HG02852 (cell line): ENCODE measurements around the gene RNF150.
"Not testable (repeated sequence)": the region's sequence is repeated elsewhere in the genome, so short reads cannot be mapped to it uniquely, and the experiment has no call there.

Source experiments
- ATAC-seq: cut with Tn5 transposase; IDR thresholded peaks from one replicate; pipeline ENCODE4 v1.9.1; 2021; ENCODE audit warnings: mild to moderate bottlenecking, moderate library complexity; ENCODE audit not compliant: unreplicated experiment

The RNF150 gene

DNA sequence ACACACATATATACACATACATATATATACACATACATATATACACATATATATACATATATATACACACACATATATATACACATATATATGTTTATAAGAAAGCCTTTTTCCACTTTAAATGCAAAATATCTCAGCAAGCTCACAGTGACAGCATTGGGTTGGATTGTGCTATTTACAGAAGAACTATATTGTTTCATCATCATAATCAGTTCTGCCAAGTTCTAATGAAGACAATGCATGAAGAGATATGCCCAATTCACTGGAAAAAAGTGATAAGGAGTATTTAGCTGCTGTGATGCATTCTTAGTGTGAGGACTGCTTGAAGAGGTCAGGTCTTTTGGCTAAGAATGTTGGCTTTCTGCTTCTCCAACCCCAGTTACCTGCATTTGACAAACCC is 54.4 kb downstream of the RNF150 start:
- ATAC-seq: no peak

DNA sequence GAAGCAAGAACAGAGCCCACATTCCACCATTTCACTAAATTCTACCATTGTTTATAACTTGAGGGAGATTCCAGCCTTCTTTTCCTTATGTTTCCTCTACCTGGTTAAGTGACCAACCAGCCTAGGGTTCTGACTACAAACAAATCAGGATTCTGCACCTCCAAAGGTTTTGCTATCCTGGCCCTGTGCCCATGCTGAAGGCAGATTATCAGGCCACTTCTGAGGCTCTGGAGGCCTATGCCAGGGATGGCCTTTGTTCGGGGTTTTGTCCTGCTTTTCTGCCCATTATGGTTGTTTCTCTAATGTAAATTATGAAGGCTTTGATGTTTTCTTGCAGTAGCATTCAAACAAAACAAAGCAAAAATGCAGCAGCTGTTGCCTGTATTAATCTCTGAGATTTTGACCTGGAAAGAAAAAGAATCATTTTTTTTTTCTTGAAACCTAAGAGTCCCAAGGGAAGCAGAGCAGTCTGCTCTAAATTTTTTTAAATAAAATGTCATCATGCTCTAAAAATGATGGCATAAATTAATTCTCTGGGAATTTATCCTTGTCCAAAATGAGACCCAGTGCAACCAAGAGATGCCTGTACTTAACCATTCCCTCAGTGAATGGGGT is 55.6 kb downstream of the RNF150 start:
- ATAC-seq: no peak

DNA sequence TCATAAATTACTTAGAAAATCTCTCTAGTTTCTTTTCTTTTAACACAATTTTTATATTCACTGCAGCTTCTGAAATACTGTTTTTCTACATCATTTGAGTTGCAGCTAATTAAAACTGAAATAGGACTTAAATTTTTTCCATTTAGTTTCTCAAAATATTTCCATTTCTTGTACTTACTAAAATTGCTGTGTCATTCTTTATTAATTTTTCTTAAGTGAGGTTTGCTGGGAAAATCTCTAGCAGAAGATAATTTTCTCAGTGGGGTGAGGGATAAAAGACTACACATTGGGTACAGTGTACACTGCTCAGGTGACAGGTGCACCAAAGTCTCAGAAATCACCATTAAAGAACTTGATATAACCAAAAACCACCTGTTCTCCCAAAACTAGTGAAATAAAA is 57.7 kb downstream of the RNF150 start:
- no peak for ATAC-seq

DNA sequence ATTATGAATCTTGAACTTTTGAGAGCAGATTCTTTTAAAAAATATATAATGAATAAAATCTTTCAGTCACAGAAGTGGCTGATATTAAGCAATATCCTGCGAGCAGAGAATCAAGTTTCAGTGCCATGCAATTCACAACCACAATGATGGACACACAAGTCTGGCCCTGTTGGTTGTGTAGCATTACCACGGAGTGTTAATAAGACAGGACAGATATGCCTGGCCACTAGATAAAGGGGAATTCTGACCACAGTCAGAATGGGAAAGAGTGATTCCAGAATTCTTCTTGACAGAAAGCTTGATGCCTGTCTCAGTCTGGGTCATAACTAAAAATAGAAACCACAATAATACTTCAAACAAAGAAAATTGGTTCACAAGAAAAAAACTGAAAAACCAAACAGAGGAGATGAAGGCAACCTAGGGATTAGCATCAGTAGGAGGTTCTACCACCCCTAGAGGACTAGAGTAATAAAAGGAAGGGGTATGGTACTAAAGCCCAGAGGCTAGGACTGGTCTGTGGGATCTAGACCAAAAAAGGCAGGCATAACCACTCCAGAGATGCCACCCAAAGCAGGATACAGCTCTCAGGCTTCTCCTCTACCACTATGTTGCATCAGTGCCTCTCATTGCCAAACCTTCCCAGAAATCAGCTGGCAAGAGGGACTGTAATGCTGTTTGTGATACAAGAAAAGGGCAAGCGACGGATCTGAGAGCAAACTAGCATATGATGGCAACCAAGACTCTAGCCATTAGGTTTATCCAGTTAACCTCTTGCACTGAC is 59.0 kb downstream of the RNF150 start:
- no peak for ATAC-seq

DNA sequence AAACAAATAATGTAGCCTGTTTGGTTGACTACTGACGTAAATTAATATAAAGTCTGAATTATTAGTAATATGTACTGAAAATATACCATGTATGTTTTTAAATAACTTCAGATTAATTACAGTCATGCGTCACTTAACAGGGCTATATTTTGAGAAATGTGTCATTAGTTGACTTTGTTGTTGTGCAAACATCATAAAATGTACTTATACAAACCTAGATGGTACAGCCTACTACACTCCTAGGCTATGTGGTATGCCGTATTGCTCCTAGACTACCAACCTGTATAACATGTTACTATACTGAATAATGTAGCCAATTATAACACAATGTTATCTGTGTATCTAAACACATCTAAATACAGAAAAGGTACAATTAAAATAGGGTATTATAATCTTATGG is 66.6 kb downstream of the RNF150 start:
- ATAC-seq: no peak

DNA sequence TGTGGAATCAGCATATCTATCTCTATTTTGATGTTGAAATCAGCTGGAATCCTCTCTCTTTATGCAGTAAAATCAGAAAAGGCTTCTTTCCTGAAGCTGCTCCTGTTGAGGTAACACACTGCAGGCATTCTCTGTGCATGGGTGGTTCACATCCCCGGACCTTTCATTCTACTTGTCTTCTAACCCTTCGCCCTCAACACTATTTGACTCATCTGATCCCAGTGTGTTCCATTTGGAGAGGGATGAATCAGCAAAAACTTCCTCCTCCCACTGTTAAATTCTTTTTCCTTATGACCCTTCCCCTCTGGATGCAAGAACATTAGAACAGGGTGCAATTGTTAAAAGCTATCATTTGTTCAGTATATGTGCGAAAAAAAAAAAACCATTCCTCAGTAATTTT is 67.4 kb downstream of the RNF150 start:
- no peak for ATAC-seq

DNA sequence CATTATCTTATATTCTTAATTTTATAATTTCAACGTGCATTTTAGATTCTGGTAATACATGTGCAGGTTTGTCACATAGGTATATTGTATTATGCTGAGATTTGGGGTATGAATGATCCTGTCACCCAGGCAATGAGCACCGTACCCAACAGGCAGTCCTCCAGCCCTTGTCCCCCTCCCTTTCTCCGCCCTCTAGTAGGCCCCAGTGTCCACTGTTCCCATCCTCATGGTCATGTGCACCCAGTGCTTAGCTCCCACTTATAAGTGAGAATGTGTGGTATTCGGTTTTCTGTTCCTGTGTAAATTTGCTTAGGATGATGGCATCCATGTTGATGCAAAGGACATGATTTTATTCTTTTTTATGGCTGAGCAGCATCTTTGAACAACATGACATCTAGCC is 70.6 kb downstream of the RNF150 start:
- ATAC-seq: no peak

DNA sequence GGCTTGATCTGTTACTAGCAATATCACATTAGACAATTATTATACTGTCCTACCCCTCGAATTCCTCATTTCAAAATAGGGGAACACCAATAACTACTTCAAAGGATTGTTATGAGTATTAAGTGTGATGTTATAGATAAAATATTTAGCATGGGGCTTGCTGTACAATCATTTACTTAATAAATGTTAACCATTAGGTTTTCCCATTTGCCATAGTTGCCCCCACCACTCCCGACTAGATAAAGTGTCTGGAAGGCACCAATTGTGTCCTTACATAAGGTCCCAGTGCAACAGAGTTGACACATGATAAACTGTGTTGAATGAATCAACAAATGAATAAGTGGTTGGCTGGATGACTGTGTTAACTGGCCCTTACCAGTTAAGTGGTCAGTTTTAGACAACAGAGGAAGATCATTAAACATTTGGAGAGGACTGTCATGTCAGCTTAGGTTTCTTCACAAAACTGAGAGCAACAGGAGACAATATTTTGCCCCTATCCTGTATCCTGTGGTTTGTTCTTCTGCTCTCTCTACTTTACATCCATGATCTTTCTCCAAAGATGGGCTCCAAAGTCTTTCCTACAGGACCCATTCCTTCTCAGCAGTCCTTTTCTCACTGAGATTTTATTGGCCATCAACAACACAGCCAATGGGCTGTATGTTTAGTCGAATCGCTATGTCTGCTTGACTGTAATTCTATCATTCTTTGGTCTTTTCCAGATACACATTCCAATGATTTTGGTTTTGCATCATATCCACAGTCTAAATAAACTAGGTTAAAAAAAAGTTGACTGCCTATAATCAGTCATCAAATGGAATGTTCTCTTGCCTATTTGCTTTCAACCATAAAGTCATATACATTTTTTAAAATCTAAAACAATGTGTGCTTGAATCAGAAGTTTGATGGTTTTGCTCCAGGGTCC is 74.4 kb downstream of the RNF150 start:
- no peak for ATAC-seq

DNA sequence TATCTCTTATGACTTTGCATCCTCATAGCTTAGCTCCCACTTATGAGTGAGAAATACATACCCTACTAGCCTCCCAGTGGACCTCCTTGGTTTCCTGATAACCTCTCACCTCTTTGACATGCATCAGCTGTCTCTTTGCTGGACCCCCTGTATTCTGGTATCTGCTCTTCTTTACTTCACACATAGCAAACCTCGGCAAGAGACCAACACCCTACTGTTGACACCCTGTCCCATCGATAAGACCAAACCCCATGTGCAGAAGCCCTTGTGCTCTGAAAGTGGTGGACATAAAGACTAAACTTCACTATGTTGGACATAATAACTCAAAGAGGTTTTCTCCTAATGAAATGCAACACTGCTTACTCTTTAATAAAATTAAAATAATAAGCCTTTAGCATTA is 75.7 kb downstream of the RNF150 start:
- no peak for ATAC-seq

DNA sequence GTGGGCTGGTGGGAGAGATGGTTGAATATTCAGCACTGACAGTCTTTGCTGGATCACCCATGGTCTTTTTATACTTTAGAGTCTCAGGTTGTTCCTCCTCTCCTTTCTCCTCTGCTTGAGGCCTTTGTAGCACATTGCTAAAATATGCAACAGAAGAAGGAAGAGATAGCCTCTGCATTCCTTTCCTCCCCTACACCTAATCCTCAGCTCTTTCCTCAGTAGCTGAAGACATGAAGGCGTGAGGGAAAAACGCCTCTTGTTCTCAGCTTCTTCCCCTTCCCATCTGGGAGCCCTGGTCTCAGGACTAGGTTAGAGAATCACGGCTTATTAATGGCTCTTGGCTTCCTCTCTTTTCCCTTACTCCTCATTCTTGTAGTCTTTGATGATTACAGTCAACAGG is 76.8 kb downstream of the RNF150 start:
- ATAC-seq: no peak

DNA sequence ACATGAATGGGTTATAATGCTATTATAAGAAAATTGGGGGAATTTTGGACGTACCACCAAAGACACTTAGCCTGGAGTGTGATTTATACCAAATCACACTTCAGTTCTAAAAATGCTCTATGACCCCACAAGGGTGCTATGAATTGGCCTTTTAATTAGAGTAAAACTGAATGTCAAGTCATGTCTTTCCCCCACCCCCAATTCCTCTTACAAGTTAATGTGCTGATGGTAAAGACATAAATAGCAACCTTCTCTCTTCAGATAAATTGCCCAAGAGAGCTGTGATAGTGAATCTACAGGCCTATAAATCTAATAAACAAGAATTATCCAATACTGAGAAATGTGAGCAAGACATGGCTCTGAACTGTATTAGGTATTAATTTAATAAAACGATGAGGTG is 78.8 kb downstream of the RNF150 start:
- ATAC-seq: no peak

DNA sequence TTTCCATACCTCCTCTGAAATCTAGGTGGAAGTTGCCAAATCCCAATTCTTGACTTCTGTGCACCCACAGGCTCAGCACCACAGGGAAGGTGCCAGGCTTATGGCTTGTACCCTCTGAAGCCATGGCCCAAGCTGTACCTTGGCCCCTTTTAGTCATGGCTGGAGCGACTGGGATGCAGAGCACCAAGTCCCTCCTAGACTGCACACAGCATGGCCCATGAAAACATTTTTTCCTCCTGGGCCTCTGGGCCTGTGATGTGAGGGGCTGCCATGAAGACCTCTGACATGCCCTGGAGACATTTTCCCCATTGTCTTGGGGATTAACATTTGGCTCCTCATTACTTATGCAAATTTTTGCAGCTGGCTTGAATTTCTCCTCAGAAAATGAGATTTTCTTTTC is 82.3 kb downstream of the RNF150 start:
- not testable (repeated sequence) for ATAC-seq

DNA sequence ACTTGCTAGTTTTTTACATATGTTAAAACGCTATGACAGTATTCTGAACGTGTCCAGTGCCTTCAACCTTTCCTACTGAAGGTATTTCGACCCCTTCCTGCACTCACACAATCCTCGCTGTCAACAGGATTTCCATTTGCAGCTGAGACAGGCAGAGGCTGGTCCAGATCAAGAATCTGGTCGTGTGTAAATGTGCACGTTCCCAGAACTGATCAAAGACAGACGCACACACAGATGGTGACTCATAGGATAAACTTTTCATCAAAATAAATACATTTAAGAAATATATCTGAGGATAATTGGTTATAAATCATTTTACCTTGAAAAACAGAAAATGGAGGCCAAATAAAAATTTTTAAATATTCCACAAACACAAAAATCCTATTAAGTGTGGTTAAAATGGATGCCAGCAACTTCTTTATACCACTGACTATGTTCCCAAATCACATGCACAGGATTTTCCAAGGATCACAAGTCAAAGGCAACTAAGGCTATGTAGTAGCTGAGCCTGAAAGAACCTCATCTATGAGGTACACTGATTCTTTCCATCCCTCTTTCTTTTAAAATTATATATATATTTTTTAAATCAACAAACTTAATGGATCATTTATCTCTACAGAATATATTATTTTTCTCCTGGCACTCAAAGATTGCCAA is 85.9 kb downstream of the RNF150 start:
- no peak for ATAC-seq

DNA sequence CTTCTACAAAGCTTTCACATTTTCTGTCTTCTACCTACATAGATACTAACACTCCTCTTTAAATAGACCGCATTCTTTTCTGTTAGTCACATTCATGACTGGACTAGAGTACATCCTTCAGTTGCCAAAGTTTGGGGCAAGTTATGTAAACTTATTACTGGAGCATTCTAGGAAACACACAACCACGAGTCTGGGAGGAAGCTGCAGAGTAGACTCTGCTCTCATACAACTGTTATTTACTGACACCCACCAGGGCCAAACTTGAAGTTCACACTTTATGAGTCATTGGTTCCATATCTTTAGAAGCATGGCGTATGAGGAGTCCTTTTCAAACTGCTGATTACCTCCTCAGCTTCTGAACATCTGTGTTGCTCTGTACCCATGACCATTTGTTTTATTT is 87.0 kb downstream of the RNF150 start:
- ATAC-seq: no peak

DNA sequence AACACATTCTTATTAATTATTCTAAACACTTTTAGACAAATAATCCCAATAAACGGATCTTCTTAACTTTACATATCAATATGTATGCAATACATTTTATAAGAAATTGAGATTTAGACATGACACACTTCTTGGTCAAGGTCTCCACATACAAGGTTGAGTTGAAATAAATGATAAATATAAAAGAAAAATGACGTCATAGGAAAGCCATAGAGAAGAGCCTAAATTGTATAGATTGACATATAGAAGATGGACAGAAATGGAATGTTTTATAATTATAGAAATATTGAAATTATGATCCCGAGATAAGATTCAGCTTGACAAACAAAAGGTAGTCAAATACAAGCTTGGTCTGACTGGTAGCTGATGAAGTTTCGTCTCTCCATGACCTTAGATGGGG is 87.4 kb downstream of the RNF150 start:
- ATAC-seq: no peak

DNA sequence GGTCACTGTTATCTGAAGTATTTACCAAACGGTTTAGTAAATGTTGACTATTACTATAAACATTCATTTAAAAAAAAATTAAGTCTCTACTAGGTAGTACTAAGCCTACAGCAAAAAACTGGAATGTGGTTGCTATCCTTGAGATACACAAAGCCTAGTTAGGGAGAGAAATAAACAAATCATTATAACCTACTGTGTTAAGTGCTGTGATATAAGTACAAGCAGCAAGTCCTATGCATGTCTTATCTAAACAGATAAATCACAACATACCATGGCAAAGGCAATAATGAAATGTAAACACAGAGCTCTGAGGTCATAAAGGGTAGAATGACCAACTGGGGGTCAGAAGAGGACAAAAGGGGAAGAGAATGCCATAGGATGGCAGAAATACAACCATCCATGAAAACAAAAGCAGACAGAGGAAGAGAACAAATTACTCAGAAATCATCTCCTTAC is 92.2 kb downstream of the RNF150 start:
- no peak for ATAC-seq

DNA sequence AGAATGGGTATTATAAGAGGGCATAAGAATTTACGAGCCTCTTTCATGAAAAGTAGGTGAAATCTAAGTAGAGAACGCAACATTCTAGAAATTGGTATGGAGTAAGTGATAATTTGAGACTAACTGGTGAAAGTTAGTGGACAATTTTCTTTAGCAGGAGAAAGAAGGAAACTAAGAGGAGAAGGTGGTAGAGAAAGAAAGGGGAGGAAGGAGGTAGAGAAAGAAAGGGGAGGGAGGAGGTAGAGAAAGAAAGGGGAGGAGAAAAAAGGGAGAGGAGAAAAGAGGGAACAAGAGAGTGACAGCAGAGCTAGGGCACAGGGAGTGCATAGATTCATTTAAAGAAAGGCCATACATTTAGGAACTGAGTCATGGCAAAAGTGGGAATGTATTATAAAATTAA is 94.1 kb downstream of the RNF150 start:
- ATAC-seq: no peak

DNA sequence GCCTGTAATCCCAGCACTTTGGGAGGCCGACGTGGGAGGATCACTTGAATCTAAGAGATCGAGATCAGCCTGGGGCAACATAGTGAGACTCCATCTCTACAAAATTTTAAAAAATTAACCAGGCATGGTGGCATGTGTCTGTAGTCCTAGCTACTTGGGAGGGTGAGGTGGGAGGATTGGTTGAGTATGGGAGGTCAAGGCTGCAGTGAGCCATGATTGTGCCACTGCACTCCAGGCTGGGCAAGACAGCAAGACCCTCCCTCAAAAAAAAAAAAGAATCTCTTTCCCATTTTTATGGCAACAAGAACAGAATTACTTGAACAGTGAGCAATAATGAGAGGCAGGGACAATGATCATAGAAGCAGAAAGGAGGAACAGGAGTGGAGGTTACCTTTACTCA is 94.8 kb downstream of the RNF150 start:
- ATAC-seq: no peak

DNA sequence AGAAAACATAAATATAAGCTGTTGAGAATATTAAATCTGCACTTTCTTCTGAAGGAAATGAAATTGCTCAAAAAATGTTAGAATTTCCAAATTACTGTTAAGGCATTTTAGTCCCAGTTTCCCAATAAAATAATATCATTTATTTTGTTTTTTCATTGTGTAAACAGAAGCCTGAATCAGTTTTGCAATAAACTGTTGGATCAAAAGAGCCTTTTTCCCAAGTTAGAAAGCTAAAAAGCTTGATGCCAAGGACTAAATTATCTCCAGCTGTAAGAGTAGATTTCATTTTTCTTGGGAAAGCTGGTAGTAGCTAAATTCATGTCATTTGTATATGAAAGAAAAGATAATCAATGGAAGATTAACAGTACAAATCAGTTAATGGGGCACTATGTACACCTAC is 95.8 kb downstream of the RNF150 start:
- no peak for ATAC-seq

DNA sequence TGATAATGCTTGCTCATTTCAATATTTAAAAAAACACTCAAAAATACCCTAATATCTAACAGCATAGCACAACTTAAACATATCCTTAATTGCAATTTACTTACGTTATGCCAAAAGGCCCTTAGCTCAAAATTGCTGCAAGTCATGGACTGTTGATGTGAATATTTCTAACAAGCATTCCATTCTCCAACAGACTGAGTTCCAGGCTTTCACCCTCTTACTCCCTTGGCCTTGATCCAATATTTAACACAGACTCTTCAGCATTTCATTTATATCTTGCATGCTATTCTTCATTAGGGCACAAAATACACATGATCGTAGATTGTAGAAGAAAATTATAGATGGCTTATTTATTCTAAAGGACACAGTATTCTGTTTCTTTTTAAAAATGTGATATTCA is 96.5 kb downstream of the RNF150 start:
- no peak for ATAC-seq

DNA sequence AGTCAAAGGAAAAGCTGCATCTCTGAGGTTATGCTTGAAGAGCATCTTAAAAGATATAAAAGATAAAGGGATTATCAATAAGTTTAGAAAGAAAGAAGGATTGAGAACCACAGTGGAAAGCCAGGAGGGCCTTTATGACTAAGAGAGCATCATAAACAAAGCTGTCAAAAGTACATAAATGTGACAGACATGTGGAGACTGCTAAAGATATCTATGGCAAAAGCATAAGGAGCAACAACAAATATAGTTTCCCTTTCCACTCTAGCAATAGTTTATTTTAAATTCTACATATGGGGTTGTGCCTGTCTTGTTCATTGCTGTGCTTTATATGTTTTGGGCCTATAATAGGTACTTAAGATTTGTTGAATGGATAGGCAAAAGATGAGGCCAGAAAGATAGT is 97.3 kb downstream of the RNF150 start:
- ATAC-seq: no peak
